Islet precursor cell (in vitro differentiated cells): Measurements from ENCODE around the gene RHAG.
"Not testable (repeated sequence)": the region's sequence is repeated elsewhere in the genome, so short reads cannot be mapped to it uniquely, and the experiment has no call there.

Experiments
- DNase-seq: peaks from one replicate; pipeline ENCODE4 v3.0.0-alpha.2; 2018

Gene RHAG

GRCh38 chr6:49635480-49635879 lies 1.2 kb downstream of the RHAG start:
- DNase-seq = no peak

DNA sequence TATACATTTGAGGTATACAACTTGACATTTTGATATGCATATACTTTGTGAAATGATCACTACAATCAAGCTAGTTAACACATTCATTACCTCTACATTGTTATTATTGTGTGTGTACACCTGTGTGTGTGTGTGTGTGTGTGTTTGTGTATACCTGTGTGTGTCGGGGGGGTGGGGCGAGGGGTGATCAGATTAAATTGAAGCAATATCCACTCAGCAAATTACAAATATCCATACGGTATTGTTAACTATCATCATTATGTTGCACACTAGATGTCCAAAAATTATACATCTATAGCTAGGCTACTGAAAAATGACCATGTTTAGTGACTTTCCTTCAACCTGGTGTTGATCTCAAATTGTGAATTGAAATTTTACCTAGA lies 1.8 kb downstream of the RHAG start:
- DNase-seq = no peak

- DNase-seq = no peak
Observed at GRCh38 chr6:49634092-49634835, 2.4 kb downstream of the RHAG start.

DNA sequence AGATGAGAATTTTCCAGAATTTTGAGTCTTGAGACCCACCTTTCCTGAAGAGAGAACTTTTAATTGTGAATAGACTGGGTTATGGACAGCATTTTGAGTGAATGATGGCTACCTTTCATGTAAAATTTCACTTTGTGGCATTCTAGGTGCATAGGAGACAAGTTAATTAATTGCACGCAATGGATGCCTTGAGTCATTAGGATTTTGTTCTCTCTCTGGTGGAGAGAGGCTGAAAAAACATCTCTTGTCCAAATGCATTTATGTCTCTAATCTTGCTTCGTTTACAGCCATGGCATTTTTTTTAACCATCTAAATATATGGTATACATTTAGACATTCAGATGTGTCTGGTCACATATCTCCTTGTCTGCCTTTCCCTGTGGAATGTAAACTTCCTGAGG lies 3.1 kb downstream of the RHAG start:
- no peak for DNase-seq

DNA sequence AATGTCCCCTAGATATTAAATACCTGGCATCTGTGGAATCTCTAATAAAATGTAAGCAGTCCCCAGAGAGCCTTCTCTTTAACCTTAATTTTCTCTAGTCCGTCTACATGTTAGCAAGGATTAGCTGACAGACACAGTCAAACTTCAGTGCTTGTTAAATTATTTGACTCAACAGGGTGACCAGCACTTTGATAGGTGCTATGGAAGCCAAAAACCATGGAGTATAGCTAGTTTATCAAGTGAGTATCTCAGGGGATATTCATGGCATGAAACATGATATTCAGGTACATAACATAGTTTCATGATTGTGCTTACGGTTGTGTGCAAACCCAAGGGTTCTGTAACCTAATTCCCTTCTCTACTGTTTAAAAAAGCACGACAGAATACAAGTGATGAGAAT lies 3.9 kb downstream of the RHAG start:
- DNase-seq = no peak

DNA sequence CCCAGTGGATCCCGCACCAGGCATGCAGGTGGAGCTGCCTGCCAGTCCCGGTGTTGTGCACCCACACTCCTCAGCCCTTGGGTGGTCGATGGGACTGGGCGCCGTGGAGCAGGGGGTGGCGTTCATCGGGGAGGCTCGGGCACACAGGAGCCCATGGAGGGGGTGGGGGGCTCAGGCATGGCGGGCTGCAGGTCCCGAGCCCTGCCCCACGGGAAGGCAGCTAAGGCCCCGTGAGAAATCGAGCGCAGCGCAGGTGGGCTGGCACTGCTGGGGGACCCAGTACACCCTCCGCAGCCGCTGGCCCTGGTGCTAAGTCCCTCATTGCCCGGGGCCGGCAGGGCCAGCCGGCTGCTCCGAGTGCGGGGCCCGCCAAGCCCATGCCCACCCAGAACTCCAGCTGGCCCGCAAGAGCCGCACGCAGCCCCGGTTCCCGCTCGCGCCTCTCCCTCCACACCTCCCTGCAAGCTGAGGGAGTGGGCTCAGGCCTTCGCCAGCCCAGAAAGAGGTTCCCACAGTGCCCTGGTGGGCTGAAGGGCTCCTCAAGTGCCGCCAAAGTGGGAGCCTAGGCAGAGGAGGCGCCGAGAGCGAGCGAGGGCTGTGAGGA lies 7.1 kb downstream of the RHAG start:
- DNase-seq = not testable (repeated sequence)

DNA sequence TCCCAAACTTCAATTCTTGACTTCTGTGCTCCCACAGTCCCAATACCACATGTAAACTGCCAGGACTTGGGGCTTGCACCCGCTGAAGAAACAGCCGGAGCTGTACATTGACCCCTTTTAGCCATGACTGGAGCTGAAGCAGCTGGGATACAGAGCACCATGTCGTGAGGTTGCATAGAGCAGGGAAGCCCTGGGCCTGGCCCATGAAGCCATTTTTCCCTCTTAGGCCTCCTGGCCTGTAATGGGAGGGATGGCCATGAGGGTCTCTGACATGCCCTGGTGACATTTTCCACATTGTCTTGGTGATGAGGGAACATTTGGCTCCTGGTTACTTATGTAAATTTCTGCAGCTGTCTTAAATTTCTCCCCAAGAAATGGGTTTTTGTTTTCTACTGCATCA lies 9.8 kb downstream of the RHAG start:
- DNase-seq = no peak

- no peak for DNase-seq
Observed at GRCh38 chr6:49618257-49618656, 18.4 kb downstream of the RHAG start.

DNA sequence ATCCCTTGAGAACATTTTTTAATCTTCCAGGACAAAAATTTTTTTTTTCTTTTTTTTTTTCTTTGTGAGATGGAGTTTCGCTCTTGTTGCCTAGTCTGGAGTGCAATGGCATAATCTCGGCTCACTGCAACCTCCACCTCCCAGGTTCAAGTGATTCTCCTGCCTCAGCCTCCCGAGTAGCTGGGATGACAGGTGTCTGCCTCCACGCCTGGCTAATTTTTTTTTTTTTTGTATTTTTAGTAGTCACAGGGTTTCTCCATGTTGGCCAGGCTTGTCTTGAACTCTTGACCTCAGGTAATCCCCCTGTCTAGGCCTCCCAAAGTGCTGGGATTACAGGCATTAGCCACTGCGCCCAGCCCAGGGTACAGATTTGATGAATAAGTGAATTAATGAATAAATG lies 22.5 kb downstream of the RHAG start:
- DNase-seq = not testable (repeated sequence)

- DNase-seq = no peak
Observed at GRCh38 chr6:49609285-49609684, 27.4 kb downstream of the RHAG start.

GRCh38 chr6:49608275-49608674 lies 28.4 kb downstream of the RHAG start:
- DNase-seq = not testable (repeated sequence)

- no peak for DNase-seq
Observed at GRCh38 chr6:49607391-49607982, 29.2 kb downstream of the RHAG start.

DNA sequence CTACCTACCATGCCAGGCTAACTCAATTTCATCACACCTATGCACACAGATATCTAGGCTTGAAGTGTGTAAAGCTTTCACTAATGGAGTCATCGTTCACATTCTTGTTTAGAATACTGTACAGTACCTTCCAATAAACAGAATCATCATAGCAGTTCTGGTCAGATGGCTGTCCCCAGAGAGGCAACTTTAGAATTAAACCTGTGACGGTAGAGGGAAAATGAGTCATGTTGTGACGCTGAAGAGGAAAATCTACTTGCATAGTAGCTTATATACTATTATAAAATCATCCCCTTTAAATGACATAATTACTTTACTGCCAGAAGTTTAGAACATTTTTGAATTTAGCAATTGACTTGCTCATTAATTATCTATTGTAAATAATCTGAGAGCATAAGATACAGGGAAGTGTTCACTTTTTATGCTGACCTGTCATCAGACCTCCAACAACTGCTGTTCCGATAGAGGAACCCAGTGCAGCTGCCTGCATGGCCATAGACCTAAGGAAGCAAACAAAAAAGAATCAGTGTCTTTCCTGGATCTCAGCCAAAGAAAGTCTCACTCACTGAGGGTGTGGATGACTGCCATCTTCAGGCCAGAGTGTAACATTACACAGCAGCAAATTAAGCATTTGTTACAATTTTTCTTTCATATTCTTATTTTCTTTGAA lies 29.8 kb downstream of the RHAG start:
- DNase-seq = peak; percentile 64

- DNase-seq = not testable (repeated sequence)
Observed at GRCh38 chr6:49604080-49604479, 32.6 kb downstream of the RHAG start.

DNA sequence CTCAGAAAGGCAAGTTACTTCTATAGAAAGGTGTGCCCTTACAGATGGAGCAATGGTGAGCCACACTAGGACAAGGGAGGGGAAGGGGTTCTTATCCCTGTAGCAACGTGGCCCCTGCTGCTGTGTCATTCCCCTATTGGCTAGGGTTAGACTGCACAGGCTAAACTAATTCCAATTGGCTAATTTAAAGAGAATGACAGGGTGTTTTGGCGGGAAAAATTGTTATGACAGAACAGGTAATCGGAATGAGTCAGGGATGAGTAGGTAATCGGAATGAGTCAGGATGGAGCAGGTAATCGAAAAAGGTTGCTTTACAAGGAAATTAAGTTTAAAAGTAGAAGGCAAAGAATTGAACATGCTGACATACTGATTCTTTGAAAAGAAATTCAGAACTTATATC lies 49.4 kb downstream of the RHAG start:
- not testable (repeated sequence) for DNase-seq

DNA sequence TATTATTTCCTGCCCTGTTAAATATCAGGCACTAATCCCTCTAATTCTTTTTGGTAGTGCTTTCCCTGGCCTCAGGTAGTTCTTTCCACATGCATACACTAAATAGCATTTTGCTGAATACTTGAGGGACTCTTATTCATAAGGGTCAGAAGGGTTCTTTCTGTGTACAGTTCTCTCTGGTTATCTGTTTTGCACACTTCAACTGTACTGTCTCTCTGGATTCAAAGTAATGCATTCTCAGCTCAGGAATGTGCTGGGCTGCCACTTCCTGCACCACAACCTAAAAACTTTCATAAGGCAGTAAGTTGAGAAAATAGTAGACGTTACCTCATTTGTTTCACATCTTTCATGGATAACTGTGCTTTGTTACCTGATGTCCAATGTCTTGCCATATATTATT lies 54.1 kb downstream of the RHAG start:
- no peak for DNase-seq

DNA sequence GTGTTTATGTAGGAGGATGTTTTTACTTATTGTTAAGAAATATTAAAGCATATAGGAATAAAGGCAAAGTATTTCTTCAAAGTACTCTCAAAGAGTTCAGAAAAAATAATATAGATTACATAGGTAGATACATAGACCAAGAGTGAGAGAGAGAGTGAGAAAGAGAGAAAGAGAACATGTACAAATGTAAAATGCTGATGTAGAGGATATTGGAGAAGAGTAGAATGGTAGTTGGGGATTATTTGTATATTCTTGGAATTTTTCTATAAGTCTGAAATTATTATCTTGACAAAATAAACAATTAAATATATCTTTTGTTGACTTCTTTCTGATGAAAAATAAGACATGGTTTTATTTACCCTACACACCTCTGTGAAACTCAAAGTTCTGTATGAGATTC lies 57.0 kb downstream of the RHAG start:
- DNase-seq = no peak

- peak; percentile 65 for DNase-seq
Observed at GRCh38 chr6:49576618-49577017, 60.0 kb downstream of the RHAG start.

GRCh38 chr6:49570474-49571079 lies 66.1 kb downstream of the RHAG start:
- DNase-seq = no peak

DNA sequence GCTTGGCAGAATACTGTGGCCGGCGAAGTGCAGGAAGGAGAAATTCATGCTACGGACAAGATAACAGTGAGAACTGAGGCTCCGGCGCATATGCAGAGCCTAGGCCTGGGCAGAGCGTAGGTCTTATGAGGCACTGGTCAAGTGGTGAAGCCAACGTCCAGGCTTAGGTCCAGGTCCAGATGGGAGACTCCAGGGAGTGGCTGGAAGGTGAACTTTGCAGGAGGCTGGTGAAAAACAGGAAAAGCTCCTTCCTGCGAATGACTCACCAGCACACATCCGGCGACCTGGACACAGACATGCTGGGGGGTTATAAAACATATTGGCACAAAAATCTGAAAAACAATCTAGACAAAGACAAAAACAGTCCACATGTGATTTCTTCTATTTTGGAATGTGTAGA lies 70.8 kb downstream of the RHAG start:
- peak; percentile 61 for DNase-seq

GRCh38 chr6:49565261-49565660 lies 71.4 kb downstream of the RHAG start:
- no peak for DNase-seq

- DNase-seq = no peak
Observed at GRCh38 chr6:49564552-49564951, 72.1 kb downstream of the RHAG start.
